Upper lobe of left lung (tissue), 6 donors: ENCODE results near the gene SCARB1. TPM values are rescaled to one million over a fixed set of nuclear protein-coding genes. Genes with fewer than 3 reads are reported as not detected.

Experiments
- ATAC-seq, 2 donors: fragments of 200-7000 bp; cut with Tn5 transposase; one replicate each; pipeline ENCODE4 v1.9.1; 2022; ENCODE audit warnings: mild to moderate bottlenecking in 2 of 2, moderate library complexity in 2 of 2; ENCODE audit not compliant: low FRiP score in 2 of 2
- DNase-seq, 2 donors: peaks; one replicate each; pipeline ENCODE4 v3.0.0-alpha.2; 2019 to 2020
- H3K27ac ChIP-seq, 4 donors: fragments of 200-600 bp; sonication (generic); one replicate each; pipeline ENCODE4 v1.5.1; 2016 to 2019
- H3K27me3 ChIP-seq, 4 donors: fragments of 200-600 bp; sonication (generic); one replicate each; pipeline ENCODE4 v1.5.1; 2017 to 2019
- H3K36me3 ChIP-seq, 4 donors: fragments of 200-600 bp; sonication (generic); one replicate each; pipeline ENCODE4 v1.5.1; 2016 to 2019
- H3K4me1 ChIP-seq, 4 donors: fragments of 200-600 bp; sonication (generic); one replicate each; pipeline ENCODE4 v1.5.1; 2018 to 2019
- H3K4me3 ChIP-seq, 4 donors: fragments of 200-600 bp; sonication (generic); one replicate each; pipeline ENCODE4 v1.5.1; 2017 to 2019; ENCODE audit warnings: mild to moderate bottlenecking in 2 of 4, moderate library complexity in 1 of 4
- H3K9me3 ChIP-seq, 4 donors: fragments of 200-600 bp; sonication (generic); one replicate each; pipeline ENCODE4 v1.5.1; 2018 to 2019
- EP300 ChIP-seq, 4 donors: sonication (generic); formaldehyde crosslinking; IDR thresholded peaks; one replicate each; pipeline ENCODE4 v1.5.1; 2017; ENCODE audit warnings: antibody characterized with exemption in 4 of 4, control low read depth in 2 of 4
- POLR2A ChIP-seq, 4 donors: fragments of 450-650 bp; IDR thresholded peaks; one replicate each; pipeline ENCODE4 v1.5.1; 2016 to 2017; ENCODE audit warnings: antibody characterized with exemption in 4 of 4, mild to moderate bottlenecking in 2 of 4
- POLR2AphosphoS5 ChIP-seq, 2 donors: sonication (generic); formaldehyde crosslinking; IDR thresholded peaks; one replicate each; pipeline ENCODE4 v1.5.1; 2017; ENCODE audit warnings: antibody characterized with exemption in 2 of 2
- WGBS, 2 donors: methylation state at CpG; one replicate each; pipeline ENCODE4 v1.1.5; 2017 to 2018; 5-methylcytosine and 5-hydroxymethylcytosine counted together
- total RNA-seq, 6 donors: library from RNA; depleted of rRNA in 4 of 6; stranded (reverse); fragments of >200 nt in 4 of 6; gene quantifications; one replicate each; pipeline versions ENCODE4 v1.1.0 to v1.2.1, GENCODE V29; 2016 to 2021
- TF ChIP-seq, protein P1 (sequence below), 6 experiments: fragments of 450-650 bp in 4 of 6; fragments of 200-600 bp in 2 of 6; sonication (generic) in 2 of 6; IDR thresholded peaks; one replicate each; pipeline ENCODE4 v1.5.1; 2016 to 2019; ENCODE audit warnings: antibody characterized with exemption in 6 of 6
- donor health status: DM: no; HTN: no; CAD: no; lungs with moderate emphysema.
- donor health status: DM: no; HTN: yes; CAD: no; lungs with severe emphysema.

The SCARB1 gene
- total RNA-seq, 6 donors from 2014 or later, result 10.0 to 51.3 (median 22.5) TPM

GRCh38 chr12:124813782-124814181 lies 49.9 kb downstream of the SCARB1 start:
- H3K4me3 ChIP-seq, result no peak overlapping the region
- H3K27me3 ChIP-seq, result no peaks in the 10 kb centered on the region
- H3K4me1 ChIP-seq, result peaks cover 0 to 7% (median 0%) of the 10 kb centered on the region in 4 donors
- 100% methylated on average over 2 to 3 of the region's 3 CpGs for WGBS, 2 donors
- no peak overlapping the region for H3K27ac ChIP-seq
- peaks cover 0 to 22% (median 5%) of the 10 kb centered on the region in 4 donors for H3K36me3 ChIP-seq
- no peaks in the 10 kb centered on the region for H3K9me3 ChIP-seq
- no peak for ATAC-seq
- TF ChIP-seq EP300 (IDR thresholded peaks at IDR 0.05) (no peak), POLR2AphosphoS5 (IDR thresholded peaks at IDR 0.05) (no peak), POLR2A (IDR thresholded peaks at IDR 0.05) (no peak)
- TF ChIP-seq, protein P1, sequence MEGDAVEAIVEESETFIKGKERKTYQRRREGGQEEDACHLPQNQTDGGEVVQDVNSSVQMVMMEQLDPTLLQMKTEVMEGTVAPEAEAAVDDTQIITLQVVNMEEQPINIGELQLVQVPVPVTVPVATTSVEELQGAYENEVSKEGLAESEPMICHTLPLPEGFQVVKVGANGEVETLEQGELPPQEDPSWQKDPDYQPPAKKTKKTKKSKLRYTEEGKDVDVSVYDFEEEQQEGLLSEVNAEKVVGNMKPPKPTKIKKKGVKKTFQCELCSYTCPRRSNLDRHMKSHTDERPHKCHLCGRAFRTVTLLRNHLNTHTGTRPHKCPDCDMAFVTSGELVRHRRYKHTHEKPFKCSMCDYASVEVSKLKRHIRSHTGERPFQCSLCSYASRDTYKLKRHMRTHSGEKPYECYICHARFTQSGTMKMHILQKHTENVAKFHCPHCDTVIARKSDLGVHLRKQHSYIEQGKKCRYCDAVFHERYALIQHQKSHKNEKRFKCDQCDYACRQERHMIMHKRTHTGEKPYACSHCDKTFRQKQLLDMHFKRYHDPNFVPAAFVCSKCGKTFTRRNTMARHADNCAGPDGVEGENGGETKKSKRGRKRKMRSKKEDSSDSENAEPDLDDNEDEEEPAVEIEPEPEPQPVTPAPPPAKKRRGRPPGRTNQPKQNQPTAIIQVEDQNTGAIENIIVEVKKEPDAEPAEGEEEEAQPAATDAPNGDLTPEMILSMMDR (IDR thresholded peaks at IDR 0.05), result no peak
- DNase-seq, result no peak

- Histone ChIP-seq H3K27me3 (no peaks in the 10 kb centered on the region), H3K36me3 (peaks cover 0 to 22% (median 5%) of the 10 kb centered on the region in 4 donors), H3K4me1 (peaks cover 0 to 7% (median 0%) of the 10 kb centered on the region in 4 donors), H3K9me3 (no peaks in the 10 kb centered on the region), H3K27ac (no peak overlapping the region), H3K4me3 (no peak overlapping the region)
- ATAC-seq, result no peak
- no peak for DNase-seq
- no peak for TF ChIP-seq EP300 (IDR thresholded peaks at IDR 0.05)
- TF ChIP-seq POLR2A (IDR thresholded peaks at IDR 0.05), result no peak
- TF ChIP-seq, protein P1 (IDR thresholded peaks at IDR 0.05), result no peak
- no peak for TF ChIP-seq POLR2AphosphoS5 (IDR thresholded peaks at IDR 0.05)
- WGBS, 2 donors, result 92 to 93% methylated on average over 2 of the region's 2 CpGs
These were observed 50.7 kb downstream of the SCARB1 start for GRCh38 chr12:124812979-124813378.

GRCh38 chr12:124812356-124812755 lies 51.3 kb downstream of the SCARB1 start:
- Histone ChIP-seq H3K9me3 (no peaks in the 10 kb centered on the region), H3K4me3 (no peak overlapping the region), H3K36me3 (peaks cover 0 to 22% (median 5%) of the 10 kb centered on the region in 4 donors), H3K27ac (no peak overlapping the region), H3K27me3 (no peaks in the 10 kb centered on the region), H3K4me1 (peaks cover 0 to 7% (median 0%) of the 10 kb centered on the region in 4 donors)
- DNase-seq (no peak), ATAC-seq (no peak)
- 95 to 98% methylated on average over 6 to 9 of the region's 9 CpGs for WGBS, 2 donors
- TF ChIP-seq, protein P1 (IDR thresholded peaks at IDR 0.05), result no peak
- TF ChIP-seq EP300 (IDR thresholded peaks at IDR 0.05) (no peak), POLR2A (IDR thresholded peaks at IDR 0.05) (no peak), POLR2AphosphoS5 (IDR thresholded peaks at IDR 0.05) (no peak)

GRCh38 chr12:124811633-124812032 lies 52.0 kb downstream of the SCARB1 start:
- TF ChIP-seq POLR2AphosphoS5 (IDR thresholded peaks at IDR 0.05) (no peak), EP300 (IDR thresholded peaks at IDR 0.05) (no peak), POLR2A (IDR thresholded peaks at IDR 0.05) (no peak)
- TF ChIP-seq, protein P1 (IDR thresholded peaks at IDR 0.05), result no peak
- H3K27ac ChIP-seq, result no peak overlapping the region
- H3K4me3 ChIP-seq, result no peak overlapping the region
- DNase-seq (peak in 1 of 2 donors; percentile 57), ATAC-seq (no peak)
- H3K4me1 ChIP-seq, result peaks cover 0 to 7% (median 0%) of the 10 kb centered on the region in 4 donors
- H3K36me3 ChIP-seq, result peaks cover 0 to 22% (median 5%) of the 10 kb centered on the region in 4 donors
- WGBS, 2 donors, result 88 to 89% methylated on average over 10 to 13 of the region's 13 CpGs
- H3K9me3 ChIP-seq, result no peaks in the 10 kb centered on the region
- H3K27me3 ChIP-seq, result no peaks in the 10 kb centered on the region

GRCh38 chr12:124809878-124810277 lies 53.8 kb downstream of the SCARB1 start:
- Histone ChIP-seq H3K27me3 (no peaks in the 10 kb centered on the region), H3K9me3 (no peaks in the 10 kb centered on the region), H3K27ac (no peak overlapping the region), H3K4me3 (no peak overlapping the region), H3K4me1 (peaks cover 0 to 5% (median under 1%) of the 10 kb centered on the region in 4 donors), H3K36me3 (peaks cover 0 to 26% (median 5%) of the 10 kb centered on the region in 4 donors)
- 95 to 100% methylated on average over 1 to 8 of the region's 8 CpGs for WGBS, 2 donors
- ATAC-seq (no peak), DNase-seq (no peak)
- TF ChIP-seq, protein P1 (IDR thresholded peaks at IDR 0.05), result no peak
- TF ChIP-seq POLR2AphosphoS5 (IDR thresholded peaks at IDR 0.05), result no peak
- TF ChIP-seq EP300 (IDR thresholded peaks at IDR 0.05), result no peak
- no peak for TF ChIP-seq POLR2A (IDR thresholded peaks at IDR 0.05)
